LNCAP (cell line): ENCODE results near the gene MACROD2.

Source experiments
- TF ChIP-seq, protein P1 (sequence below): fragments of 450-650 bp; IDR thresholded peaks from 2 replicates; pipeline ENCODE4 v1.5.1; 2017; ENCODE audit warnings: mild to moderate bottlenecking

Gene MACROD2

GRCh38 chr20:14569641-14570040 lies 574.3 kb downstream of the MACROD2 start:
- TF ChIP-seq, protein P1, sequence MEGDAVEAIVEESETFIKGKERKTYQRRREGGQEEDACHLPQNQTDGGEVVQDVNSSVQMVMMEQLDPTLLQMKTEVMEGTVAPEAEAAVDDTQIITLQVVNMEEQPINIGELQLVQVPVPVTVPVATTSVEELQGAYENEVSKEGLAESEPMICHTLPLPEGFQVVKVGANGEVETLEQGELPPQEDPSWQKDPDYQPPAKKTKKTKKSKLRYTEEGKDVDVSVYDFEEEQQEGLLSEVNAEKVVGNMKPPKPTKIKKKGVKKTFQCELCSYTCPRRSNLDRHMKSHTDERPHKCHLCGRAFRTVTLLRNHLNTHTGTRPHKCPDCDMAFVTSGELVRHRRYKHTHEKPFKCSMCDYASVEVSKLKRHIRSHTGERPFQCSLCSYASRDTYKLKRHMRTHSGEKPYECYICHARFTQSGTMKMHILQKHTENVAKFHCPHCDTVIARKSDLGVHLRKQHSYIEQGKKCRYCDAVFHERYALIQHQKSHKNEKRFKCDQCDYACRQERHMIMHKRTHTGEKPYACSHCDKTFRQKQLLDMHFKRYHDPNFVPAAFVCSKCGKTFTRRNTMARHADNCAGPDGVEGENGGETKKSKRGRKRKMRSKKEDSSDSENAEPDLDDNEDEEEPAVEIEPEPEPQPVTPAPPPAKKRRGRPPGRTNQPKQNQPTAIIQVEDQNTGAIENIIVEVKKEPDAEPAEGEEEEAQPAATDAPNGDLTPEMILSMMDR: no peak

DNA sequence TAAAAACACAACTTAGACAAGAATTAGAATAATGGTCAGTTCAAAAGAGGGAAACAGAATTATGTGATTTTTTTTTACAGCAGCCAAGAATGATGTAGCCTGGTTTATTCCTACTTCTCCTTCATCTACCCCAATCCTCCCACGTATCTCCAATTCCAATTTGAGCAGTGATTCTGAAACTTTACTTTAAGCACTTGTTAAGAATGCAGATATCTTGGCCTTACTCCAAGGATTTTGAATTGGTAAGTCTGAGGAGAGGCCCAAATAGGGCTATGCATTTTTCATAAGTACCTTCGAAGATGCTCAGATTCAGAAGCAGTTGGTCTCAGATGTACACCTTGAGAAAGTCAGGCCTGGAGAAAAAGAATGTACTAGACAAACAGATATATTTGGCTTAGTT lies 575.5 kb downstream of the MACROD2 start:
- TF ChIP-seq, protein P1: no peak

- TF ChIP-seq, protein P1: no peak
Observed at GRCh38 chr20:14573676-14574075, 578.4 kb downstream of the MACROD2 start.

GRCh38 chr20:14576196-14576877 lies 581.0 kb downstream of the MACROD2 start:
- TF ChIP-seq, protein P1: no peak

DNA sequence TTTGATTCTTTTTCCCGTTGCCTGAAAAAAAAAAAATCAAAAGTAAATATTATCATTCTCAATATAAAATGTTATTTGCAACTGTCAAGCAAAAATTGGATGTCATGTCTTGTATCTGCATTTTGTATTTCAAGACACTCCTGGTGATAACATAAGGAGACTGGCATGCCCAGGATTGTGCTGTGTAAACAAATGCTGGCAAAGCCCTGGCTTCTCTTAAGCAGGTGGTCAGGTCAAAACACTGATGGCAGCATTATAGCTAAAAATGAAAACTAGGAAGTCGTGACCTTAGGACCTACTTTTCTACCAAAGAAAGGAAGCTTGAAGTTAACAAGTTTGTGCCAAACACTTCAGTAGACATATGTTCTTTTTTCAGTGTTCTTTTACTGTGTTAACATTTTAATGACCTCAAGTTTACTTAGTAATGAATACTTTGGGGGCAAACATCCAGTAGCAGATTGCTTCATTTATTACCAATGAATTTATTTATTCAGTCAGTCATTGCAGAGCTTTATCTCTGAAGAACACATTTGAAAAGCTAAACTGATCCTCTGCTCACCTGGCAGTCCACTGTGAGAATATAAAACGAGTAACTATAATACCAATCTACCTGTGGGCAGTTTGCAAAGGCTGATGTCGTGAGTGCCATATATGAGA lies 585.2 kb downstream of the MACROD2 start:
- TF ChIP-seq, protein P1: no peak

- TF ChIP-seq, protein P1: no peak
Observed at GRCh38 chr20:14581731-14582130, 586.4 kb downstream of the MACROD2 start.

DNA sequence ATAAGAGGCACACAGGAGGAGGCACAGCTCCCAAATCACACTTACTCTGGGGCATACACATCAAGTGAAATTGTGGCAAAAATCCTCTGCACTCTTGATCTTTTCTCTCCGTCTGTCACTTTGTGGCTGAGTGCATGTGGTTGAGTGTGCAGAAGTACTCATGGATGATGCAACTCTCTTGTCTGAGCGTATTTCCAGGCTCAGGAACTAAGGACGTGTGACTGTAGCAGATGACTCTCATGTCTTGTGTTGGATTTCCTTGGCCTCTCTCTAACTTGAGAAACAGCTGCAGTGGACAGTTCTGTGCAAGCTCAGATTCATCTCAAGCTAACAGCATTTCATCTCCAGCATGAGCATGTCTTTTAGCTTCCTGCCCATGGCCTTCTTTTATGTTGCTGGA lies 587.5 kb downstream of the MACROD2 start:
- TF ChIP-seq, protein P1: no peak
